ENCODE measurements around the gene PJA2. TPM values are rescaled to one million over a fixed set of nuclear protein-coding genes. Genes with fewer than 3 reads are reported as not detected.

PJA2 gene
- total and polyA plus RNA-seq, 2 donors (not counting 1 experiment from before 2014, with no cell fraction given) = 82.7 to 107 TPM

DNA sequence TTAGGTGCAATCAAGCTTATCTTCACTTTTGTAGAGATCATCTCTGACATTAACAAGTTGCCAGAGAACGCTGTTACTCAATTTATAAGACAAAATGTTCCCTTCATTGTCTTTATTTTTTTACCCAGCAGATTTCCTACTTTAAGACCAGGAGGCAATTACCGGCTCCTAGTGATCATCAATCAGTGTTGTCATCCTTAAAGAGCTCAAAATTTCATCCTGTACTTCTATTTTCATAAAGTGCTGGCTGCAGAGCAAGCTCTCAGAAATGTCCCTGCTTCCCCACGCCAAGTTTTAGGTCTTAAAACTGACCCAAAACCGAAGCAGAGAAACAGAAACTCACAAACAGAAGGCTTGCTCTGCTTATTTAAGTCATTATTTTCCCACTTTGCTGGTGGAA is 82.9 kb downstream of the PJA2 start:
- Histone ChIP-seq H3K4me3 (replicated peaks in 1 of 4; ENCODE audit: control extremely low read depth in 1 of 4, insufficient read depth in 1 of 4, low read depth in 3 of 4, low read length in 4 of 4) (no peak overlapping the region), H3K36me3 (ENCODE audit: control insufficient read depth, insufficient read depth, low read length) (peaks cover 2% of the 10 kb centered on the region), H3K9me3 (ENCODE audit: control insufficient read depth, insufficient read depth, low read depth, low read length) (no peaks in the 10 kb centered on the region), H3K4me1 (ENCODE audit: control insufficient read depth, extremely low read depth, insufficient read depth, low read length) (peaks cover 11% of the 10 kb centered on the region), H3K4me2 (ENCODE audit: extremely low read depth, insufficient read depth, low read length) (no peak overlapping the region), H4K20me1 (ENCODE audit: control insufficient read depth, extremely low read depth, insufficient read depth, low read length) (no peaks in the 10 kb centered on the region), H3K79me2 (ENCODE audit: control insufficient read depth, insufficient read depth, low read length) (no peaks in the 10 kb centered on the region), H2AFZ (ENCODE audit: low read length) (no peak overlapping the region), H3K27ac (ENCODE audit: insufficient read depth, low read length) (no peak overlapping the region), H3K9ac (ENCODE audit: insufficient read depth, low read length) (no peak overlapping the region), H3K27me3 (ENCODE audit: control insufficient read depth, insufficient read depth, low read length) (no peaks in the 10 kb centered on the region)
- no peak for DNase-seq (ENCODE audit: low read depth in 2 of 2)
- TF ChIP-seq EZH2 (IDR thresholded peaks at IDR 0.05; ENCODE audit: low read length, missing control alignments) (no peak), CTCF (conservative IDR thresholded peaks at IDR 0.05 in 1 of 2, IDR thresholded peaks at IDR 0.05 in 1 of 2; ENCODE audit: low read depth in 1 of 2, low read length in 2 of 2) (no peak)

DNA sequence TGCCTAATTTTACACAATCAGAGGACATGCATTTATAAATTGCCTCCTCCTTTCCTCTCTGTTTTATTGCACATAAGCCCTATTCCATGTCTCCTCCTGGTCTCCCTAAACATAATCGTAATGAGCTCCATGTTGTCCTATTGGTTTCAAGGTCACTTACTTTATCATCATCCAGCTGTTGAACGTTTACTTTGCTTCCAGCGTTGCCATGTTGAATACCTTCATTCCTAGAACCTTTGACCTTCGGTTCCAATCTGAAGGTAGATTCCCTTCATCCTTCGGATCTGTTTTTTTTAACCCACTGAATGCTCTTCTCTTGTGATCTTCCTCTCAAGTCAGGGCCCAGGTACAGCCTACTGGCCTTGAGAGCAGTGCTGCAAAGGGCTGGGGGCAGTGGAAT is 84.3 kb downstream of the PJA2 start:
- no peak for DNase-seq (ENCODE audit: low read depth in 2 of 2)
- Histone ChIP-seq H3K4me2 (ENCODE audit: extremely low read depth, insufficient read depth, low read length) (no peak overlapping the region), H3K9me3 (ENCODE audit: control insufficient read depth, insufficient read depth, low read depth, low read length) (no peaks in the 10 kb centered on the region), H3K36me3 (ENCODE audit: control insufficient read depth, insufficient read depth, low read length) (peaks cover 2% of the 10 kb centered on the region), H3K9ac (ENCODE audit: insufficient read depth, low read length) (no peak overlapping the region), H3K79me2 (ENCODE audit: control insufficient read depth, insufficient read depth, low read length) (no peaks in the 10 kb centered on the region), H3K27ac (ENCODE audit: insufficient read depth, low read length) (no peak overlapping the region), H3K4me3 (replicated peaks in 1 of 4; ENCODE audit: control extremely low read depth in 1 of 4, insufficient read depth in 1 of 4, low read depth in 3 of 4, low read length in 4 of 4) (no peak overlapping the region), H3K4me1 (ENCODE audit: control insufficient read depth, extremely low read depth, insufficient read depth, low read length) (peaks cover 11% of the 10 kb centered on the region), H3K27me3 (ENCODE audit: control insufficient read depth, insufficient read depth, low read length) (no peaks in the 10 kb centered on the region), H2AFZ (ENCODE audit: low read length) (no peak overlapping the region), H4K20me1 (ENCODE audit: control insufficient read depth, extremely low read depth, insufficient read depth, low read length) (no peaks in the 10 kb centered on the region)
- TF ChIP-seq EZH2 (IDR thresholded peaks at IDR 0.05; ENCODE audit: low read length, missing control alignments) = no peak
- no peak for TF ChIP-seq CTCF (conservative IDR thresholded peaks at IDR 0.05 in 1 of 2, IDR thresholded peaks at IDR 0.05 in 1 of 2; ENCODE audit: low read depth in 1 of 2, low read length in 2 of 2)

DNA sequence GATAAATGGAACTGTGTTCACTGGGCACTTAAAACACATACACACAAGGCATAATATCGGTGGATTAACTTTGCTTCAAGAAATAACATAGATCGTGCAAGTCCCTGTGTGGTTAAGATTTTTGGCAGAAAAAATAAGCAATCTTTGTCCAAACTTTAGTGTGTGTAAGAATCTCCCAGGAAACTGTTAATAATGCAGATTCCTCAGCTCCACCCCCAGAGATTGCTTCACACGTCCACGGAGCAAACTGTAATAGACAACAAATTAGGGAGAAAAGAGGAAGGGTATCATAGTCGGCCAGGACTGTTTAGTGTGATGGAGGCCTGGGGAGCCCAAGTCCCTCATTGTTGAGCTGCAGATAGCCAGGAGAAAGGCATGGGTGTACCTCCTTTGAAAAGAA is 84.8 kb downstream of the PJA2 start:
- Histone ChIP-seq H3K79me2 (ENCODE audit: control insufficient read depth, insufficient read depth, low read length) (no peaks in the 10 kb centered on the region), H4K20me1 (ENCODE audit: control insufficient read depth, extremely low read depth, insufficient read depth, low read length) (no peaks in the 10 kb centered on the region), H3K9me3 (ENCODE audit: control insufficient read depth, insufficient read depth, low read depth, low read length) (no peaks in the 10 kb centered on the region), H3K4me3 (replicated peaks in 1 of 4; ENCODE audit: control extremely low read depth in 1 of 4, insufficient read depth in 1 of 4, low read depth in 3 of 4, low read length in 4 of 4) (no peak overlapping the region), H3K9ac (ENCODE audit: insufficient read depth, low read length) (no peak overlapping the region), H3K36me3 (ENCODE audit: control insufficient read depth, insufficient read depth, low read length) (peaks cover 2% of the 10 kb centered on the region), H3K27ac (ENCODE audit: insufficient read depth, low read length) (no peak overlapping the region), H3K27me3 (ENCODE audit: control insufficient read depth, insufficient read depth, low read length) (no peaks in the 10 kb centered on the region), H3K4me2 (ENCODE audit: extremely low read depth, insufficient read depth, low read length) (no peak overlapping the region), H2AFZ (ENCODE audit: low read length) (no peak overlapping the region), H3K4me1 (ENCODE audit: control insufficient read depth, extremely low read depth, insufficient read depth, low read length) (peaks cover 9% of the 10 kb centered on the region)
- TF ChIP-seq CTCF (conservative IDR thresholded peaks at IDR 0.05 in 1 of 2, IDR thresholded peaks at IDR 0.05 in 1 of 2; ENCODE audit: low read depth in 1 of 2, low read length in 2 of 2) (no peak), EZH2 (IDR thresholded peaks at IDR 0.05; ENCODE audit: low read length, missing control alignments) (no peak)
- DNase-seq (ENCODE audit: low read depth in 2 of 2) = no peak

All from fibroblast of lung (primary cell).